ENCODE results near the gene SLC25A13. TPM values are rescaled to one million over a fixed set of nuclear protein-coding genes. Genes with fewer than 3 reads are reported as not detected.

SLC25A13 gene
- total and polyA plus RNA-seq, 2 of the 8 experiments (the other 6 are each of a cell fraction or from before 2014, with no cell fraction given): 30.8 to 85.4 TPM

GRCh38 chr7:96284240-96284639, 37.7 kb downstream of the SLC25A13 start:
- no peak overlapping the region for H2BK120ac ChIP-seq (replicated peaks; ENCODE audit: low read depth, low read length)
- no peak overlapping the region for H3K4ac ChIP-seq (replicated peaks; ENCODE audit: insufficient read length, low read depth, low read length)
- peaks cover 5% of the 10 kb centered on the region for H3K79me1 ChIP-seq (ENCODE audit: low read depth, low read length)
- no peak overlapping the region for H2BK5ac ChIP-seq (ENCODE audit: low read depth, low read length)
- FAIRE-seq (no peak), DNase-seq (ENCODE audit: low read depth in 1 of 2, low spot score in 2 of 2) (no peak)
- H3K4me2 ChIP-seq (ENCODE audit: insufficient read depth in 1 of 2, low read depth in 2 of 2, low read length in 2 of 2): no peak overlapping the region
- 0 out of 2 replicates have a peak, but pooled peaks cover 1% of the 10 kb centered on the region for H3K23me2 ChIP-seq (ENCODE audit: low read depth, low read length)
- peaks cover 3 to 6% of the 10 kb centered on the region in 2 experiments; a peak in 1 of 4 replicates for H3K9me3 ChIP-seq (ENCODE audit: insufficient read depth in 2 of 2, low read depth in 1 of 2, low read length in 1 of 2)
- H2AFZ ChIP-seq (ENCODE audit: low read length): no peak overlapping the region
- no peak overlapping the region for H4K5ac ChIP-seq (ENCODE audit: insufficient read length, low read depth, low read length)
- H3K14ac ChIP-seq (ENCODE audit: insufficient read length): no peak overlapping the region
- TF ChIP-seq CBX8 (IDR thresholded peaks at IDR 0.05; ENCODE audit: borderline replicate concordance, low read depth, low read length) (no peak), CEBPB (IDR thresholded peaks at IDR 0.05; ENCODE audit: low read depth, low read length) (no peak), SIX5 (IDR thresholded peaks at IDR 0.05; ENCODE audit: low read depth, low read length) (no peak), JUN (IDR thresholded peaks at IDR 0.05; ENCODE audit: low read depth, low read length) (no peak), KDM4A (IDR thresholded peaks at IDR 0.05; ENCODE audit: low read depth, low read length, severe bottlenecking) (no peak), GABPA (IDR thresholded peaks at IDR 0.05; ENCODE audit: borderline replicate concordance, insufficient read depth, low read length) (no peak), FOSL1 (IDR thresholded peaks at IDR 0.05; ENCODE audit: insufficient read depth, low read depth, low read length) (no peak), CBX5 (IDR thresholded peaks at IDR 0.05; ENCODE audit: low read depth, low read length) (no peak), TAF1 (IDR thresholded peaks at IDR 0.05; ENCODE audit: low read depth, low read length) (no peak), SIN3A (conservative IDR thresholded peaks at IDR 0.05 in 1 of 2, IDR thresholded peaks at IDR 0.05 in 1 of 2; ENCODE audit: low read depth in 1 of 2, low read length in 2 of 2) (no peak), RFX5 (IDR thresholded peaks at IDR 0.05; ENCODE audit: borderline replicate concordance, low read depth, low read length) (no peak), ZNF274 (IDR thresholded peaks at IDR 0.05; ENCODE audit: borderline replicate concordance, extremely low read depth, low read length) (no peak), TBP (IDR thresholded peaks at IDR 0.05; ENCODE audit: low read depth, low read length) (no peak), RXRA (IDR thresholded peaks at IDR 0.05; ENCODE audit: insufficient read depth, low read depth, low read length) (no peak)
- H2BK15ac ChIP-seq (ENCODE audit: low read length): no peak overlapping the region
- H2AK5ac ChIP-seq (ENCODE audit: low read depth, low read length): no peak overlapping the region
- no peak overlapping the region for H3K18ac ChIP-seq (ENCODE audit: extremely low read depth, low read length)
- no peak overlapping the region for H3K4me3 ChIP-seq (ENCODE audit: extremely low read depth in 1 of 4, insufficient read depth in 2 of 4, low read depth in 3 of 4, low read length in 4 of 4)
- peaks cover 6 to 8% of the 10 kb centered on the region in 2 experiments for H4K20me1 ChIP-seq (replicated peaks in 1 of 2; ENCODE audit: control insufficient read depth in 1 of 2, insufficient read depth in 2 of 2, low read length in 2 of 2)
- H3K27ac ChIP-seq (ENCODE audit: low read depth, low read length): no peak overlapping the region
- no peak overlapping the region for H2BK20ac ChIP-seq (ENCODE audit: low read length)
- no peak overlapping the region for H4K8ac ChIP-seq (ENCODE audit: extremely low read depth, insufficient read depth, low read length)
- WGBS, 2 experiments (ENCODE audit: extremely low coverage in 1 of 2, insufficient coverage in 1 of 2, insufficient read length in 1 of 2, insufficient replicate concordance in 2 of 2, low coverage in 1 of 2, low lambda C conversion rate in 2 of 2, missing lambda C conversion rate in 1 of 2): 82% methylated on average over 2 of the region's 2 CpGs; no CpG with 5 or more reads in 1 of the 2 experiments
- H3K23ac ChIP-seq (ENCODE audit: insufficient read length): no peak overlapping the region
- no peak overlapping the region for H3K56ac ChIP-seq (replicated peaks; ENCODE audit: insufficient read length, low read depth, low read length)
- H3K27me3 ChIP-seq (replicated peaks in 1 of 4; ENCODE audit: control insufficient read depth in 3 of 4, extremely low read depth in 1 of 4, insufficient read depth in 3 of 4, low read length in 3 of 4): no peaks in the 10 kb centered on the region
- peaks cover 0 to 5% (median 1%) of the 10 kb centered on the region in 4 experiments; a peak in 4 of 8 replicates for H3K36me3 ChIP-seq (ENCODE audit: control insufficient read depth in 2 of 4, insufficient read depth in 4 of 4, low read length in 3 of 4)
- H2BK12ac ChIP-seq (ENCODE audit: low read depth, low read length): no peak overlapping the region
- peaks cover 4 to 44% of the 10 kb centered on the region in 2 experiments; a peak in 3 of 4 replicates for H3K79me2 ChIP-seq (ENCODE audit: control insufficient read depth in 1 of 2, insufficient read depth in 2 of 2, low read length in 2 of 2)
- CTCF ChIA-PET (ENCODE audit: partially characterized antibody): no interaction called here
- no peak overlapping the region for H3K9ac ChIP-seq (replicated peaks in 1 of 4; ENCODE audit: extremely low read depth in 1 of 4, low read depth in 3 of 4, low read length in 3 of 4)
- POLR2A ChIA-PET (ENCODE audit: partially characterized antibody): no interaction called here
- no peaks in the 10 kb centered on the region; a peak in 2 of 7 replicates for H3K4me1 ChIP-seq (replicated peaks in 1 of 4; ENCODE audit: control insufficient read depth in 3 of 4, insufficient read depth in 4 of 4, low read length in 3 of 4)
- no peak overlapping the region for H4K91ac ChIP-seq (replicated peaks; ENCODE audit: insufficient read length, low read length)

Measured in H1 (cell line).